ENCODE measurements around the gene PTPRE. TPM values are rescaled to one million over a fixed set of nuclear protein-coding genes. Genes with fewer than 3 reads are reported as not detected.

Gene PTPRE
- total and polyA plus RNA-seq, 10 of the 15 experiments (the other 5 are each of a cell fraction or from before 2014, with no cell fraction given) = 2.9 to 7.6 (median 5.8) TPM

DNA sequence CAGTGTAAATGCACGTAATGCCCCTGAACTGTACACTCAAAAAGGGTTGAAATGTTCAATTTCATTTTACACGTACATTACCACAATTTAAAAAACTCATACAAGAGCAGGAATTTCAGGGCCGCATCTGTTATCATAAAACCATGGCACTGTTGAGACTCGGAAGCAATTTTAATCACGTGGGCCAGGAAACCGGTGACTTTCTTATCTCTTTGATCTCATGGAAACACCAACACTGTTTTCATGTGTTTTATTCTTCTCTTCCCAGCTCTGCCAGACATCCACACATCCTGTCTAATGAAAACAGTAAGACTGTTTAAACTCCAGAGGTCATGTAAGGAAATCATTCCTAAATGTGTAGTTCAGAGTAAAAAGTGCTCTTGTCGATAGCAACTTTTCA, 35.9 kb downstream of the PTPRE start (continued):
- TF ChIP-seq, protein P1, sequence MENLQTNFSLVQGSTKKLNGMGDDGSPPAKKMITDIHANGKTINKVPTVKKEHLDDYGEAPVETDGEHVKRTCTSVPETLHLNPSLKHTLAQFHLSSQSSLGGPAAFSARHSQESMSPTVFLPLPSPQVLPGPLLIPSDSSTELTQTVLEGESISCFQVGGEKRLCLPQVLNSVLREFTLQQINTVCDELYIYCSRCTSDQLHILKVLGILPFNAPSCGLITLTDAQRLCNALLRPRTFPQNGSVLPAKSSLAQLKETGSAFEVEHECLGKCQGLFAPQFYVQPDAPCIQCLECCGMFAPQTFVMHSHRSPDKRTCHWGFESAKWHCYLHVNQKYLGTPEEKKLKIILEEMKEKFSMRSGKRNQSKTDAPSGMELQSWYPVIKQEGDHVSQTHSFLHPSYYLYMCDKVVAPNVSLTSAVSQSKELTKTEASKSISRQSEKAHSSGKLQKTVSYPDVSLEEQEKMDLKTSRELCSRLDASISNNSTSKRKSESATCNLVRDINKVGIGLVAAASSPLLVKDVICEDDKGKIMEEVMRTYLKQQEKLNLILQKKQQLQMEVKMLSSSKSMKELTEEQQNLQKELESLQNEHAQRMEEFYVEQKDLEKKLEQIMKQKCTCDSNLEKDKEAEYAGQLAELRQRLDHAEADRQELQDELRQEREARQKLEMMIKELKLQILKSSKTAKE (IDR thresholded peaks at IDR 0.05; ENCODE audit: low read depth, poor library complexity, severe bottlenecking) = no peak
- TF ChIP-seq HDAC6 (IDR thresholded peaks at IDR 0.05; ENCODE audit: unreplicated experiment) = no peak
- TF ChIP-seq KAT2A (conservative IDR thresholded peaks at IDR 0.05; ENCODE audit: control insufficient read depth, low read depth, low read length) = no peak
- no peak for TF ChIP-seq MYC (IDR thresholded peaks at IDR 0.05; ENCODE audit: insufficient read depth, insufficient read length, insufficient replicate concordance, low read length, severe bottlenecking)
- TF ChIP-seq ASH2L (IDR thresholded peaks at IDR 0.05; ENCODE audit: borderline replicate concordance, low read depth) = no peak
- TF ChIP-seq, protein P2, sequence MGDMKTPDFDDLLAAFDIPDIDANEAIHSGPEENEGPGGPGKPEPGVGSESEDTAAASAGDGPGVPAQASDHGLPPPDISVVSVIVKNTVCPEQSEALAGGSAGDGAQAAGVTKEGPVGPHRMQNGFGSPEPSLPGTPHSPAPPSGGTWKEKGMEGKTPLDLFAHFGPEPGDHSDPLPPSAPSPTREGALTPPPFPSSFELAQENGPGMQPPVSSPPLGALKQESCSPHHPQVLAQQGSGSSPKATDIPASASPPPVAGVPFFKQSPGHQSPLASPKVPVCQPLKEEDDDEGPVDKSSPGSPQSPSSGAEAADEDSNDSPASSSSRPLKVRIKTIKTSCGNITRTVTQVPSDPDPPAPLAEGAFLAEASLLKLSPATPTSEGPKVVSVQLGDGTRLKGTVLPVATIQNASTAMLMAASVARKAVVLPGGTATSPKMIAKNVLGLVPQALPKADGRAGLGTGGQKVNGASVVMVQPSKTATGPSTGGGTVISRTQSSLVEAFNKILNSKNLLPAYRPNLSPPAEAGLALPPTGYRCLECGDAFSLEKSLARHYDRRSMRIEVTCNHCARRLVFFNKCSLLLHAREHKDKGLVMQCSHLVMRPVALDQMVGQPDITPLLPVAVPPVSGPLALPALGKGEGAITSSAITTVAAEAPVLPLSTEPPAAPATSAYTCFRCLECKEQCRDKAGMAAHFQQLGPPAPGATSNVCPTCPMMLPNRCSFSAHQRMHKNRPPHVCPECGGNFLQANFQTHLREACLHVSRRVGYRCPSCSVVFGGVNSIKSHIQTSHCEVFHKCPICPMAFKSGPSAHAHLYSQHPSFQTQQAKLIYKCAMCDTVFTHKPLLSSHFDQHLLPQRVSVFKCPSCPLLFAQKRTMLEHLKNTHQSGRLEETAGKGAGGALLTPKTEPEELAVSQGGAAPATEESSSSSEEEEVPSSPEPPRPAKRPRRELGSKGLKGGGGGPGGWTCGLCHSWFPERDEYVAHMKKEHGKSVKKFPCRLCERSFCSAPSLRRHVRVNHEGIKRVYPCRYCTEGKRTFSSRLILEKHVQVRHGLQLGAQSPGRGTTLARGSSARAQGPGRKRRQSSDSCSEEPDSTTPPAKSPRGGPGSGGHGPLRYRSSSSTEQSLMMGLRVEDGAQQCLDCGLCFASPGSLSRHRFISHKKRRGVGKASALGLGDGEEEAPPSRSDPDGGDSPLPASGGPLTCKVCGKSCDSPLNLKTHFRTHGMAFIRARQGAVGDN (IDR thresholded peaks at IDR 0.05) = no peak
- TF ChIP-seq BCL11A (IDR thresholded peaks at IDR 0.05; ENCODE audit: low read depth, low read length) = no peak
- no peak for TF ChIP-seq SREBF2 (IDR thresholded peaks at IDR 0.05; ENCODE audit: low read length)
- TF ChIP-seq, protein P3, sequence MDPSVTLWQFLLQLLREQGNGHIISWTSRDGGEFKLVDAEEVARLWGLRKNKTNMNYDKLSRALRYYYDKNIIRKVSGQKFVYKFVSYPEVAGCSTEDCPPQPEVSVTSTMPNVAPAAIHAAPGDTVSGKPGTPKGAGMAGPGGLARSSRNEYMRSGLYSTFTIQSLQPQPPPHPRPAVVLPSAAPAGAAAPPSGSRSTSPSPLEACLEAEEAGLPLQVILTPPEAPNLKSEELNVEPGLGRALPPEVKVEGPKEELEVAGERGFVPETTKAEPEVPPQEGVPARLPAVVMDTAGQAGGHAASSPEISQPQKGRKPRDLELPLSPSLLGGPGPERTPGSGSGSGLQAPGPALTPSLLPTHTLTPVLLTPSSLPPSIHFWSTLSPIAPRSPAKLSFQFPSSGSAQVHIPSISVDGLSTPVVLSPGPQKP (IDR thresholded peaks at IDR 0.05; ENCODE audit: low read depth, low read length) = no peak
